GM12878 (cell line): ENCODE measurements around the gene TMSB10. TPM values are rescaled to one million over a fixed set of nuclear protein-coding genes. Genes with fewer than 3 reads are reported as not detected.
"Not testable (repeated sequence)": the region's sequence is repeated elsewhere in the genome, so short reads cannot be mapped to it uniquely, and the experiment has no call there.

Experiments used
- ATAC-seq: fragments of 200-7000 bp; cut with Tn5 transposase; 3 replicates; pipeline ENCODE4 v1.9.1; 2020; ENCODE audit warnings: mild to moderate bottlenecking, moderate library complexity
- BruUV-seq: library from RNA; stranded (reverse); fragments of 400-500 nt; replicated peaks from 2 replicates; lab custom pipeline; 2021; lab: Mats Ljungman, UMichigan
- CTCF ChIA-PET: fragments of 300-600 bp; sonication (Branson Sonifier 250); formaldehyde crosslinking; extraction: SDS; loops from one replicate; lab custom pipeline; 2021; ENCODE audit warnings: inconsistent platforms; lab: Yijun Ruan, JAX
- POLR2A ChIA-PET: fragments of 350-600 bp; formaldehyde crosslinking; extraction: SDS; loops from one replicate; lab custom pipeline; 2021; ENCODE audit warnings: inconsistent platforms; lab: Charles Lee
- RAD21 ChIA-PET: fragments of 300-600 bp; sonication (Branson Sonifier 250); formaldehyde crosslinking; loops from one replicate; lab custom pipeline; 2023; ENCODE audit warnings: antibody characterized with exemption; ENCODE audit not compliant: unreplicated experiment; lab: Charles Lee
- SMC1A ChIA-PET: fragments of 300-600 bp; sonication (Branson Sonifier 250); formaldehyde crosslinking; loops from one replicate; lab custom pipeline; 2023; ENCODE audit not compliant: unreplicated experiment, uncharacterized antibody; lab: Charles Lee
- DNase-seq: peaks from one replicate; pipeline ENCODE4 v3.0.0-alpha.2; 2011; ENCODE audit warnings: low read depth, low spot score
- FAIRE-seq: peaks from 3 replicates; lab custom pipeline; 2011; peaks lifted over from hg19 to GRCh38; lab: Jason Lieb, UNC
- H2AFZ ChIP-seq: 2 replicates; pipeline ENCODE4 v1.6.0; 2011; ENCODE audit warnings: low read depth, low read length, control low read depth; ENCODE audit not compliant: control insufficient read depth
- H3K27ac ChIP-seq: 2 replicates; pipeline ENCODE4 v1.5.1; 2011; ENCODE audit warnings: control low read depth; ENCODE audit not compliant: control insufficient read depth, insufficient read depth
- H3K27me3 ChIP-seq, 2 experiments: replicated peaks in 1 of 2; 2 replicates each; pipeline versions ENCODE4 v1.6.0 to v1.6.1; 2011; ENCODE audit warnings: low read length in 1 of 2; ENCODE audit not compliant: control insufficient read depth in 2 of 2, insufficient read depth in 2 of 2
- H3K36me3 ChIP-seq, 2 experiments: 2 replicates each; pipeline ENCODE4 v1.5.1; 2011; ENCODE audit warnings: low read length in 1 of 2; ENCODE audit not compliant: control insufficient read depth in 2 of 2, insufficient read depth in 2 of 2
- H3K4me1 ChIP-seq: 2 replicates; pipeline ENCODE4 v1.6.1; 2011; ENCODE audit warnings: mild to moderate bottlenecking, low read length, moderate library complexity, mixed read lengths; ENCODE audit not compliant: control insufficient read depth, insufficient read depth
- H3K4me2 ChIP-seq: 2 replicates; pipeline ENCODE4 v1.6.0; 2011; ENCODE audit warnings: control low read depth; ENCODE audit not compliant: control insufficient read depth, insufficient read depth
- H3K4me3 ChIP-seq: fragments of 200-600 bp; sonication (generic); 2 replicates; pipeline ENCODE4 v1.5.1; 2016
- H3K79me2 ChIP-seq: 2 replicates; pipeline ENCODE4 v1.6.0; 2011; ENCODE audit warnings: low read length; ENCODE audit not compliant: control insufficient read depth, insufficient read depth
- H3K9ac ChIP-seq: 2 replicates; pipeline ENCODE4 v1.8.0; 2011; ENCODE audit warnings: low read length, control low read depth, mixed read lengths; ENCODE audit not compliant: control insufficient read depth, insufficient read depth
- H3K9me3 ChIP-seq: replicated peaks from 3 replicates; pipeline ENCODE4 v1.5.1; 2011; ENCODE audit warnings: mild to moderate bottlenecking, low read length; ENCODE audit not compliant: control insufficient read depth, insufficient read depth
- H4K20me1 ChIP-seq: 2 replicates; pipeline ENCODE4 v1.6.0; 2011; ENCODE audit not compliant: control insufficient read depth, insufficient read depth
- BRCA1 ChIP-seq: IDR thresholded peaks from 2 replicates; pipeline ENCODE4 v1.6.1; 2011; ENCODE audit warnings: low read depth, low read length, improper control_type of control experiment
- HSF1 ChIP-seq: fragments of 150-350 bp; IDR thresholded peaks from 2 replicates; pipeline ENCODE4 v1.6.1; 2014; ENCODE audit warnings: mild to moderate bottlenecking, low read depth, low read length
- IKZF1 ChIP-seq: fragments of 450-650 bp; conservative IDR thresholded peaks from 2 replicates; pipeline ENCODE4 v1.6.1; 2017; ENCODE audit warnings: antibody characterized with exemption, mild to moderate bottlenecking
- KAT2A ChIP-seq: conservative IDR thresholded peaks from 2 replicates; pipeline ENCODE4 v1.6.1; 2011; ENCODE audit warnings: low read depth, low read length; ENCODE audit not compliant: control insufficient read depth
- NR2C2 ChIP-seq: IDR thresholded peaks from 2 replicates; pipeline ENCODE4 v1.6.1; 2011; ENCODE audit warnings: borderline replicate concordance, low read depth; ENCODE audit not compliant: control insufficient read depth, insufficient read length
- SMARCA5 ChIP-seq: fragments of 450-650 bp; IDR thresholded peaks from 2 replicates; pipeline ENCODE4 v1.6.1; 2017; ENCODE audit warnings: mild to moderate bottlenecking
- ZNF687 ChIP-seq: fragments of 450-650 bp; IDR thresholded peaks from 2 replicates; pipeline ENCODE4 v1.6.1; 2017; ENCODE audit warnings: mild to moderate bottlenecking, moderate library complexity
- WGBS: methylation state at CpG from one replicate; pipeline ENCODE4 v1.1.6; 2016; ENCODE audit warnings: low lambda C conversion rate; ENCODE audit not compliant: insufficient replicate concordance, insufficient coverage; ENCODE audit errors: missing lambda C conversion rate; 5-methylcytosine and 5-hydroxymethylcytosine counted together
- in situ Hi-C: fragments of 300-500 bp; cut with MboI; formaldehyde crosslinking; loops from 9 replicates; pipeline ENCODE4 v1.14.3; 2018; ENCODE audit warnings: mixed read lengths
- intact Hi-C: fragments of 100-400 bp; cut with micrococcal nuclease; formaldehyde crosslinking; loops from one replicate; pipeline ENCODE4 v1.14.2; 2022; ENCODE audit not compliant: unreplicated experiment
- polyA plus RNA-seq, 11 experiments: library from polyadenylated mRNA; depleted of rRNA in 4 of 11; unstranded in 6 of 11; stranded (reverse) in 5 of 11; fragments of >200 nt; fragmentation: Nextera tagmentation in 4 of 11; fragmentation: Illumina TruSeq in 1 of 11; extraction: Ambion mirVana in 4 of 11; extraction: Trizol in 1 of 11; gene quantifications; 1 replicate in 1 of 11; 2 replicates in 10 of 11; pipeline versions ENCODE4 v1.2.1 to v1.2.3, GENCODE V29; 2011 to 2016; ENCODE audit warnings: inconsistent platforms in 2 of 11, missing spikeins in 2 of 11, low read depth in 1 of 11
- total RNA-seq, 4 experiments: library from RNA; depleted of rRNA in 3 of 4; stranded (reverse); fragments of >200 nt in 3 of 4; fragmentation: Illumina TruSeq in 1 of 4; extraction: Trizol in 1 of 4; gene quantifications; 2 replicates each; pipeline versions ENCODE4 v1.2.1 to v1.2.3, GENCODE V29; 2013 to 2021
- TF ChIP-seq, protein P1 (sequence below): IDR thresholded peaks from 2 replicates; pipeline ENCODE4 v1.6.1; 2011; ENCODE audit warnings: low read depth, mild to moderate bottlenecking, low read length, moderate library complexity, borderline replicate concordance; ENCODE audit errors: extremely low read depth

Gene TMSB10
- total and polyA plus RNA-seq, 10 of the 15 experiments (the other 5 are each of a cell fraction or from before 2014, with no cell fraction given) = 1,406 to 4,860 (median 3,381) TPM

DNA sequence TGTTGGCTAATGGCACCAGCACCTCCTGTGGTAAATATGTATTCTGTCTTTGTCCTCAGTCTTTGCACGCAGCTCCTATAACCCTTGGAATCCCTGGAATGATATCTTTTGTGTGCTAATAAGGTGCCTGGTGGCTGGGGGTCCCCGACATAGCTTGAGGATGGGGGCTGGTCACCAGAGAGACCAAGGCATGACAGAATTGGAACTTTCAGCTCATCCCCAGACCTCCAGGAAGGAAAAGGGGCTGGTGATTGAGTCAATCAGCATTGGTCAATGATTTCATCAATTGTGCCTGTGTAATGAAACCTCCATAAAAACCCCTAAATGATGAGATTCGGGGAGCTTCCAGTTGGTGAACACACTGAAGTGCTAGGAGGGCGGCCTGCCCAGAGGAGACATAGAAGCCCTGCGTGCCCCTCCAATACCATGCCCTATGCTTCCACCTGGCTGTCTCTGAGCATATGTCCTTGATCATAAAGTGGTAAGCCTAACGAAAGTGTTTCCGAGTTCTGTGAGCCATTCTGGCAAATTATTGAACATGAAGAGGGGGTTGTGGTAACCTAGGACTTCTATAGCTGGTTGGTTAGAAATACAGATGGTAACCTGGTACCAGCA lies 38.9 kb downstream of the TMSB10 start (continued):
- TF ChIP-seq HSF1 (no peak), SMARCA5 (no peak), IKZF1 (peak; percentile 50), BRCA1 (no peak), NR2C2 (no peak), KAT2A (no peak)
- TF ChIP-seq, protein P1, sequence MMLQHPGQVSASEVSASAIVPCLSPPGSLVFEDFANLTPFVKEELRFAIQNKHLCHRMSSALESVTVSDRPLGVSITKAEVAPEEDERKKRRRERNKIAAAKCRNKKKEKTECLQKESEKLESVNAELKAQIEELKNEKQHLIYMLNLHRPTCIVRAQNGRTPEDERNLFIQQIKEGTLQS = no peak

DNA sequence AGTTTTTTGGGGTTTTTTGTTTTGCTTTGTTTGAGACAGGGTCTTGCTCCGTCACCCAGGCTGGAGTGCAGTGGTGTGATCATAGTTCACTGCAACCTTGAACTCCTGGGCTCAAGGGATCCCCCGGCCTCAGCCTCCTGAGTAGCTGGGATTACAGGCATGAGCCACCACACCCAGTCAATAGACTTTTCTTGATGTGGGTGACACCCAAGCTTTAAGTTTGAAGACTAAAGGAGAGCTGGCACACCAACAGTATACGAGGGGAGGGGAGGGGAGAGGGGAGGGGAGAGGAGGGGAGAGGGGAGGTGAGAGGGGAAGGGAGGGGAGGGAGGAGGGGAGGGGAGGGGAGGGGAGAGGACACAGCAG lies 40.4 kb downstream of the TMSB10 start:
- not testable (repeated sequence) for H4K20me1 ChIP-seq, H3K27me3 ChIP-seq, FAIRE-seq, DNase-seq, H3K9me3 ChIP-seq, H3K36me3 ChIP-seq, H2AFZ ChIP-seq, ATAC-seq, BruUV-seq
- Histone ChIP-seq H3K9ac (peak overlapping the region; percentile 92), H3K79me2 (peaks cover 62% of the 10 kb centered on the region), H3K4me2 (peak overlapping the region; percentile 87), H3K27ac (peak overlapping the region; percentile 100), H3K4me3 (peak overlapping the region; percentile 86), H3K4me1 (peaks cover 37% of the 10 kb centered on the region)
- POLR2A ChIA-PET = interaction anchor here (0.5 to 14.1 kb wide), 15 partner anchors 8 to 489 kb away, joined by 3 to 265 read pairs (median 6); partner anchors contain the start of genes KCMF1 and TMSB10
- intact Hi-C loops = loop anchor here (1.0 kb wide), 2 partner anchors 19 to 24 kb away; no protein-coding TSS in a partner anchor
- CTCF ChIA-PET = interaction anchor here (0.8 to 11.7 kb wide), 19 partner anchors 8 to 376 kb away, joined by 3 to 275 read pairs (median 7); partner anchors contain the start of gene KCMF1
- in situ Hi-C loops = loop anchor here (25.0 kb wide), 1 partner anchor 1491 kb away; the partner anchor contains the start of gene KDM3A
- SMC1A ChIA-PET = interaction anchor here (0.6 to 22.1 kb wide), 16 partner anchors 9 to 488 kb away, joined by 3 to 378 read pairs (median 10); partner anchors contain the start of gene KCMF1
- 0 out of 2 replicates have a peak, but pooled peaks have one; percentile 7 for TF ChIP-seq ZNF687
- 14% methylated on average over 2 of the region's 3 CpGs for WGBS
- RAD21 ChIA-PET = interaction anchor here (0.9 to 10.8 kb wide), 14 partner anchors 8 to 354 kb away, joined by 3 to 300 read pairs (median 14); partner anchors contain the start of gene KCMF1
